Measurements from ENCODE around the gene NME1.
"Not testable (repeated sequence)": the region's sequence is repeated elsewhere in the genome, so short reads cannot be mapped to it uniquely, and the experiment has no call there.

The NME1 gene

GRCh38 chr17:51153210-51154072 lies at the start of gene NME1:
Gene NME1 (plus strand): TSS chr17:51153559. CDS start chr17:51155655, 2,096 bp downstream.
- peak; percentile 96 to 98 for DNase-seq (ENCODE audit: low read depth in 2 of 2)

GRCh38 chr17:51107778-51108177 lies 45.6 kb upstream of the NME1 start:
- DNase-seq (ENCODE audit: low read depth in 2 of 2) = no peak

GRCh38 chr17:51112303-51113222 lies 40.8 kb upstream of the NME1 start:
- not testable (repeated sequence) for DNase-seq (ENCODE audit: low read depth in 2 of 2)

- no peak for DNase-seq (ENCODE audit: low read depth in 2 of 2)
Observed at GRCh38 chr17:51115179-51115578, 38.2 kb upstream of the NME1 start.

GRCh38 chr17:51118330-51119195 lies 34.8 kb upstream of the NME1 start:
- DNase-seq (ENCODE audit: low read depth in 2 of 2) = no peak

GRCh38 chr17:51119415-51120356 lies 33.7 kb upstream of the NME1 start:
- peak in 1 of 2 experiments; percentile 17 for DNase-seq (ENCODE audit: low read depth in 2 of 2)

- DNase-seq (ENCODE audit: low read depth in 2 of 2) = peak; percentile 5 to 15
Observed at GRCh38 chr17:51120357-51120738, 33.0 kb upstream of the NME1 start.

- DNase-seq (ENCODE audit: low read depth in 2 of 2) = peak; percentile 82 to 90
Observed at GRCh38 chr17:51120739-51121619, 32.4 kb upstream of the NME1 start, which contains the start of gene SPAG9. Gene SPAG9 (minus strand): TSS chr17:51120868. CDS start chr17:51120656, 212 bp downstream.

- DNase-seq (ENCODE audit: low read depth in 2 of 2) = peak; percentile 85 to 91
Observed at GRCh38 chr17:51121620-51122472, 31.5 kb upstream of the NME1 start.

GRCh38 chr17:51122473-51123115 lies 30.8 kb upstream of the NME1 start:
- not testable (repeated sequence) for DNase-seq (ENCODE audit: low read depth in 2 of 2)

GRCh38 chr17:51124640-51125503 lies 28.5 kb upstream of the NME1 start:
- DNase-seq (ENCODE audit: low read depth in 2 of 2) = no peak

- DNase-seq (ENCODE audit: low read depth in 2 of 2) = no peak
Observed at GRCh38 chr17:51128076-51128475, 25.3 kb upstream of the NME1 start.

- DNase-seq (ENCODE audit: low read depth in 2 of 2) = no peak
Observed at GRCh38 chr17:51132964-51133319, 20.4 kb upstream of the NME1 start.

- no peak for DNase-seq (ENCODE audit: low read depth in 2 of 2)
Observed at GRCh38 chr17:51133365-51133764, 20.0 kb upstream of the NME1 start.

GRCh38 chr17:51135956-51136355 lies 17.4 kb upstream of the NME1 start:
- no peak for DNase-seq (ENCODE audit: low read depth in 2 of 2)

- DNase-seq (ENCODE audit: low read depth in 2 of 2) = no peak
Observed at GRCh38 chr17:51142597-51142996, 10.8 kb upstream of the NME1 start.

Data from stimulated activated CD4-positive, alpha-beta T cell treated with anti-CD3 and anti-CD28 coated beads, Interleukin-12 subunit alpha, Interleukin-12 subunit beta, amount 100 ng/mL, for 24 hours (primary cell).